Kidney (tissue), 11 donors: Measurements from ENCODE around the gene GTF2IRD2. TPM values are rescaled to one million over a fixed set of nuclear protein-coding genes. Genes with fewer than 3 reads are reported as not detected.
A peak's percentile ranks its signal among the peaks of the same experiment; 100 is the strongest.
"Not testable (repeated sequence)": the region's sequence is repeated elsewhere in the genome, so short reads cannot be mapped to it uniquely, and the experiment has no call there.

ENCODE experiments used
- DNase-seq, 5 donors: peaks; one replicate each; pipeline ENCODE4 v3.0.0-alpha.2; 2013 to 2020
- FAIRE-seq: peaks from 2 replicates; lab custom pipeline; 2012; peaks lifted over from hg19 to GRCh38; lab: Jason Lieb, UNC
- H3K27ac ChIP-seq, 2 donors: one replicate each; pipeline ENCODE4 v1.7.0; 2013; ENCODE audit warnings: low read depth in 2 of 2, low read length in 2 of 2, inconsistent platforms in 1 of 2
- H3K27me3 ChIP-seq: one replicate; pipeline ENCODE4 v1.7.1; 2013; ENCODE audit warnings: low read length, inconsistent platforms; ENCODE audit not compliant: control insufficient read depth, insufficient read depth
- H3K36me3 ChIP-seq, 3 donors: one replicate each; pipeline versions ENCODE4 v1.7.0 to v1.7.1; 2013; ENCODE audit warnings: low read length in 3 of 3, control low read depth in 1 of 3, inconsistent platforms in 1 of 3; ENCODE audit not compliant: insufficient read depth in 3 of 3, control insufficient read depth in 2 of 3
- H3K4me1 ChIP-seq, 3 donors: one replicate each; pipeline versions ENCODE4 v1.7.0 to v1.7.1; 2013; ENCODE audit warnings: low read length in 3 of 3, inconsistent platforms in 1 of 3, low read depth in 1 of 3; ENCODE audit not compliant: control insufficient read depth in 2 of 3, insufficient read depth in 2 of 3
- H3K4me3 ChIP-seq, 3 donors: one replicate each; pipeline versions ENCODE4 v1.7.0 to v1.8.1; 2013; ENCODE audit warnings: low read length in 3 of 3, control low read depth in 1 of 3, inconsistent platforms in 1 of 3
- H3K9ac ChIP-seq, 3 donors: one replicate each; pipeline versions ENCODE4 v1.7.0 to v1.7.1; 2013; ENCODE audit warnings: low read length in 3 of 3, control low read depth in 1 of 3, inconsistent platforms in 1 of 3
- H3K9me3 ChIP-seq, 3 donors: one replicate each; pipeline versions ENCODE4 v1.7.0 to v1.7.1; 2013; ENCODE audit warnings: low read length in 3 of 3, control low read depth in 1 of 3, inconsistent platforms in 1 of 3; ENCODE audit not compliant: control insufficient read depth in 2 of 3, insufficient read depth in 1 of 3
- intact Hi-C: fragments of 100-400 bp; cut with DNase I; formaldehyde crosslinking; loops from one replicate; pipeline ENCODE4 v1.11.1; 2022
- polyA plus RNA-seq: library from polyadenylated mRNA; stranded (reverse); fragments of 350-450 nt; fragmentation: Illumina TruSeq; extraction: RNeasy Lipid Tissue Mini Kit (QIAGEN cat#74804); gene quantifications from one replicate; pipeline ENCODE4 v1.2.3, GENCODE V29; 2014; ENCODE audit warnings: low read depth, low replicate concordance; ENCODE audit not compliant: insufficient read depth
- total RNA-seq: library from RNA; stranded (reverse); fragmentation: NEBNext Ultra II Directional; extraction: Animal tissue kit (Norgen Biotek cat#: 25700); gene quantifications from one replicate; pipeline ENCODE4 v1.2.1, GENCODE V29; 2021
- donor health status: control.
- donor health status: control.
- donor health status: DM: yes; HTN: yes; CAD: no.
- donor health status: Normal renal cell carcinoma (clear cell type).

GTF2IRD2 gene
- total and polyA plus RNA-seq, 2 donors from 2014 or later = 12.8 to 32.4 TPM

- H3K36me3 ChIP-seq, H3K9me3 ChIP-seq, H3K27me3 ChIP-seq, intact Hi-C loops, H3K4me1 ChIP-seq, FAIRE-seq, DNase-seq, H3K9ac ChIP-seq, H3K4me3 ChIP-seq, H3K27ac ChIP-seq: not testable (repeated sequence)
Measured at GRCh38 chr7:74758268-74758667, 93.1 kb downstream of the GTF2IRD2 start.

GRCh38 chr7:74756673-74757072 is 94.7 kb downstream of the GTF2IRD2 start:
- H3K27ac ChIP-seq, H3K36me3 ChIP-seq, H3K9ac ChIP-seq, H3K4me3 ChIP-seq, FAIRE-seq, H3K9me3 ChIP-seq, H3K27me3 ChIP-seq, intact Hi-C loops, H3K4me1 ChIP-seq: not testable (repeated sequence)
- DNase-seq = peak in 1 of 5 donors; percentile 14

- H3K9ac ChIP-seq, H3K27me3 ChIP-seq, H3K4me1 ChIP-seq, FAIRE-seq, H3K27ac ChIP-seq, H3K9me3 ChIP-seq, H3K4me3 ChIP-seq, H3K36me3 ChIP-seq, DNase-seq, intact Hi-C loops: not testable (repeated sequence)
Measured at GRCh38 chr7:74753921-74754482, 97.4 kb downstream of the GTF2IRD2 start.

Other genes starting within 250 kb of the GTF2IRD2 start
- 241 TPM for gene GTF2I, start 193.9 kb downstream of the GTF2IRD2 start, total RNA-seq
- 31.8 TPM for gene GTF2I, start 193.9 kb downstream of the GTF2IRD2 start, polyA plus RNA-seq
- 8.4 TPM for gene NCF1, start 77.6 kb downstream of the GTF2IRD2 start, total RNA-seq
- 0.92 TPM for gene NCF1, start 77.6 kb downstream of the GTF2IRD2 start, polyA plus RNA-seq
- gene CASTOR2, start 113.1 kb upstream of the GTF2IRD2 start, total RNA-seq = 9.9 TPM
- 0.71 TPM for gene CASTOR2, start 113.1 kb upstream of the GTF2IRD2 start, polyA plus RNA-seq
- 37.0 TPM for gene RCC1L, start 222.2 kb upstream of the GTF2IRD2 start, total RNA-seq
- 52.3 TPM for gene RCC1L, start 222.2 kb upstream of the GTF2IRD2 start, polyA plus RNA-seq
- gene GTF2IRD2B, start 241.0 kb upstream of the GTF2IRD2 start, total RNA-seq = 59.9 TPM
- 17.5 TPM for gene GTF2IRD2B, start 241.0 kb upstream of the GTF2IRD2 start, polyA plus RNA-seq